ENCODE data around the gene IRS2. TPM values are rescaled to one million over a fixed set of nuclear protein-coding genes. Genes with fewer than 3 reads are reported as not detected.

Gene IRS2
- total RNA-seq, 5 donors from 2014 or later (not counting 1 experiment from before 2014, with no cell fraction given), result 22.1 to 95.7 (median 25.7) TPM

GRCh38 chr13:109787135-109787954, 962 bp upstream of the IRS2 start:
- peaks cover 2 to 19% of the 10 kb centered on the region in 2 experiments for H3K4me1 ChIP-seq (ENCODE audit: control insufficient read depth in 1 of 2, extremely low read depth in 1 of 2, insufficient read depth in 2 of 2, low read length in 2 of 2)
- H3K4me3 ChIP-seq (ENCODE audit: control insufficient read depth in 1 of 2, extremely low read depth in 1 of 2, low read length in 1 of 2), result peak overlapping the region; percentile 58 to 62
- H3K36me3 ChIP-seq (ENCODE audit: control insufficient read depth in 2 of 2, extremely low read depth in 1 of 2, insufficient read depth in 1 of 2, low read length in 1 of 2), result no peaks in the 10 kb centered on the region
- POLR2A ChIA-PET, result interaction anchor here in 1 of 2 donors (0.6 kb wide), 1 partner anchor 151 kb away, joined by 3 read pairs; no protein-coding TSS in a partner anchor
- no peak overlapping the region for H3K27ac ChIP-seq (ENCODE audit: low read length)
- no peaks in the 10 kb centered on the region for H3K9me3 Mint-ChIP-seq
- CTCF ChIA-PET, result interaction anchor here in 1 of 2 donors (0.7 kb wide), 2 partner anchors 64 to 83 kb away, joined by 3 read pairs; no protein-coding TSS in a partner anchor
- peaks cover 23 to 25% (median 23%) of the 10 kb centered on the region in 3 donors for H3K4me1 Mint-ChIP-seq
- ATAC-seq (replicated peaks in 1 of 4), result peak in 2 of 4 experiments; percentile 0 to 2
- peaks cover 0 to 9% of the 10 kb centered on the region in 2 experiments for H3K27me3 ChIP-seq (replicated peaks in 1 of 2; ENCODE audit: control insufficient read depth in 2 of 2, extremely low read depth in 1 of 2, insufficient read depth in 2 of 2, low read length in 1 of 2)
- WGBS (ENCODE audit: insufficient coverage), result 2% methylated on average over 80 of the region's 86 CpGs
- H3K4me3 Mint-ChIP-seq, result peak overlapping the region; percentile 72 to 80 (median 80)
- peak in 17 of 35 experiments; percentile 8 to 44 (median 25) for DNase-seq
- H3K27ac Mint-ChIP-seq, result no peak overlapping the region
- peaks cover 3% of the 10 kb centered on the region in 2 donors for H3K27me3 Mint-ChIP-seq
- H3K9me3 ChIP-seq, result no peaks in the 10 kb centered on the region
- H3K36me3 Mint-ChIP-seq, result no peaks in the 10 kb centered on the region

- peak in 8 of 35 experiments; percentile 14 to 64 (median 47) for DNase-seq
- H3K27ac Mint-ChIP-seq, result peak overlapping the region; percentile 49 to 61
- CTCF ChIA-PET, result no interaction called here
- no peaks in the 10 kb centered on the region for H3K27me3 Mint-ChIP-seq
- no peaks in the 10 kb centered on the region for H3K9me3 Mint-ChIP-seq
- POLR2A ChIA-PET, result no interaction called here
- H3K36me3 Mint-ChIP-seq, result peaks cover 2% of the 10 kb centered on the region
- Histone ChIP-seq H3K9me3 (no peaks in the 10 kb centered on the region), H3K27ac (ENCODE audit: low read length) (no peak overlapping the region), H3K4me1 (ENCODE audit: control insufficient read depth in 1 of 2, extremely low read depth in 1 of 2, insufficient read depth in 2 of 2, low read length in 2 of 2) (peaks cover 0 to 27% of the 10 kb centered on the region in 2 experiments), H3K27me3 (replicated peaks in 1 of 2; ENCODE audit: control insufficient read depth in 2 of 2, extremely low read depth in 1 of 2, insufficient read depth in 2 of 2, low read length in 1 of 2) (peaks cover 0 to 9% of the 10 kb centered on the region in 2 experiments), H3K4me3 (ENCODE audit: control insufficient read depth in 1 of 2, extremely low read depth in 1 of 2, low read length in 1 of 2) (peak overlapping the region; percentile 40 to 68), H3K36me3 (ENCODE audit: control insufficient read depth in 2 of 2, extremely low read depth in 1 of 2, insufficient read depth in 1 of 2, low read length in 1 of 2) (no peaks in the 10 kb centered on the region)
- peak; percentile 24 to 37 (median 28) for ATAC-seq (replicated peaks in 1 of 4)
- peaks cover 23 to 27% (median 25%) of the 10 kb centered on the region in 3 donors for H3K4me1 Mint-ChIP-seq
- H3K4me3 Mint-ChIP-seq, result peak overlapping the region; percentile 63 to 78 (median 72)
- WGBS (ENCODE audit: insufficient coverage), result 1% methylated on average over 66 of the region's 88 CpGs
Observed at GRCh38 chr13:109785892-109786450, 412 bp downstream of the IRS2 start.

GRCh38 chr13:109785141-109785891, 1.1 kb downstream of the IRS2 start:
- Histone ChIP-seq H3K9me3 (no peaks in the 10 kb centered on the region), H3K4me1 (ENCODE audit: control insufficient read depth in 1 of 2, extremely low read depth in 1 of 2, insufficient read depth in 2 of 2, low read length in 2 of 2) (peaks cover 5 to 32% of the 10 kb centered on the region in 2 experiments), H3K27ac (ENCODE audit: low read length) (no peak overlapping the region), H3K27me3 (replicated peaks in 1 of 2; ENCODE audit: control insufficient read depth in 2 of 2, extremely low read depth in 1 of 2, insufficient read depth in 2 of 2, low read length in 1 of 2) (peaks cover 0 to 9% of the 10 kb centered on the region in 2 experiments), H3K36me3 (ENCODE audit: control insufficient read depth in 2 of 2, extremely low read depth in 1 of 2, insufficient read depth in 1 of 2, low read length in 1 of 2) (no peaks in the 10 kb centered on the region), H3K4me3 (ENCODE audit: control insufficient read depth in 1 of 2, extremely low read depth in 1 of 2, low read length in 1 of 2) (peak overlapping the region; percentile 52 to 68)
- Mint-ChIP-seq H3K27me3 (no peaks in the 10 kb centered on the region), H3K27ac (peak overlapping the region; percentile 49 to 61), H3K36me3 (peaks cover 7% of the 10 kb centered on the region), H3K4me1 (peaks cover 26 to 30% (median 29%) of the 10 kb centered on the region in 3 donors), H3K4me3 (peak overlapping the region; percentile 63 to 78 (median 73)), H3K9me3 (no peaks in the 10 kb centered on the region)
- ATAC-seq (replicated peaks in 1 of 4) (peak in 2 of 4 experiments; percentile 1 to 2), DNase-seq (peak in 29 of 35 experiments; percentile 36 to 70 (median 53))
- POLR2A ChIA-PET, result no interaction called here
- 7% methylated on average over 98 of the region's 98 CpGs for WGBS (ENCODE audit: insufficient coverage)
- CTCF ChIA-PET, result interaction anchor here (0.8 to 1.2 kb wide), 2 partner anchors 21 to 175 kb away, joined by 3 to 4 read pairs; no protein-coding TSS in a partner anchor

GRCh38 chr13:109784590-109785140, 1.7 kb downstream of the IRS2 start:
- peak; percentile 12 to 18 (median 16) for ATAC-seq (replicated peaks in 1 of 4)
- POLR2A ChIA-PET, result no interaction called here
- CTCF ChIA-PET, result interaction anchor here (0.8 to 1.2 kb wide), 2 partner anchors 21 to 174 kb away, joined by 3 to 4 read pairs; no protein-coding TSS in a partner anchor

GRCh38 chr13:109783815-109784589, 2.4 kb downstream of the IRS2 start:
- peaks cover 7% of the 10 kb centered on the region for H3K36me3 Mint-ChIP-seq
- CTCF ChIA-PET, result interaction anchor here (0.6 to 1.2 kb wide), 4 partner anchors 20 to 906 kb away, joined by 3 to 4 read pairs (median 3); no protein-coding TSS in a partner anchor
- H3K27ac ChIP-seq (ENCODE audit: low read length), result no peak overlapping the region
- no peak overlapping the region for H3K4me3 ChIP-seq (ENCODE audit: control insufficient read depth in 1 of 2, extremely low read depth in 1 of 2, low read length in 1 of 2)
- H3K4me1 Mint-ChIP-seq, result peaks cover 37 to 40% (median 38%) of the 10 kb centered on the region in 3 donors
- DNase-seq (peak in 4 of 35 experiments; percentile 7 to 15 (median 8)), ATAC-seq (replicated peaks in 1 of 4) (no peak)
- no peak overlapping the region for H3K27ac Mint-ChIP-seq
- 86% methylated on average over 74 of the region's 81 CpGs for WGBS (ENCODE audit: insufficient coverage)
- no peaks in the 10 kb centered on the region for H3K36me3 ChIP-seq (ENCODE audit: control insufficient read depth in 2 of 2, extremely low read depth in 1 of 2, insufficient read depth in 1 of 2, low read length in 1 of 2)
- H3K4me1 ChIP-seq (ENCODE audit: control insufficient read depth in 1 of 2, extremely low read depth in 1 of 2, insufficient read depth in 2 of 2, low read length in 2 of 2), result peaks cover 15 to 42% of the 10 kb centered on the region in 2 experiments
- peak overlapping the region in 1 of 3 donors; percentile 62 for H3K4me3 Mint-ChIP-seq
- POLR2A ChIA-PET, result no interaction called here
- H3K27me3 ChIP-seq (replicated peaks in 1 of 2; ENCODE audit: control insufficient read depth in 2 of 2, extremely low read depth in 1 of 2, insufficient read depth in 2 of 2, low read length in 1 of 2), result peaks cover 0 to 9% of the 10 kb centered on the region in 2 experiments
- no peaks in the 10 kb centered on the region for H3K9me3 Mint-ChIP-seq
- no peaks in the 10 kb centered on the region for H3K27me3 Mint-ChIP-seq
- H3K9me3 ChIP-seq, result no peaks in the 10 kb centered on the region

More at GRCh38 chr13:109784590-109785140, 1.7 kb downstream of the IRS2 start:
- 12% methylated on average over 78 of the region's 83 CpGs for WGBS (ENCODE audit: insufficient coverage)
- peaks cover 7% of the 10 kb centered on the region for H3K36me3 Mint-ChIP-seq
- H3K4me1 Mint-ChIP-seq, result peaks cover 33 to 37% (median 35%) of the 10 kb centered on the region in 3 donors
- no peaks in the 10 kb centered on the region for H3K27me3 Mint-ChIP-seq
- H3K4me3 ChIP-seq (ENCODE audit: control insufficient read depth in 1 of 2, extremely low read depth in 1 of 2, low read length in 1 of 2), result peak overlapping the region; percentile 52 to 68
- H3K4me1 ChIP-seq (ENCODE audit: control insufficient read depth in 1 of 2, extremely low read depth in 1 of 2, insufficient read depth in 2 of 2, low read length in 2 of 2), result peaks cover 8 to 36% of the 10 kb centered on the region in 2 experiments
- H3K27ac ChIP-seq (ENCODE audit: low read length), result no peak overlapping the region
- no peaks in the 10 kb centered on the region for H3K9me3 ChIP-seq
- peaks cover 0 to 9% of the 10 kb centered on the region in 2 experiments for H3K27me3 ChIP-seq (replicated peaks in 1 of 2; ENCODE audit: control insufficient read depth in 2 of 2, extremely low read depth in 1 of 2, insufficient read depth in 2 of 2, low read length in 1 of 2)
- no peaks in the 10 kb centered on the region for H3K9me3 Mint-ChIP-seq
- DNase-seq, result peak in 32 of 35 experiments; percentile 7 to 82 (median 54)
- no peak overlapping the region for H3K27ac Mint-ChIP-seq
- H3K4me3 Mint-ChIP-seq, result peak overlapping the region; percentile 63 to 73 (median 72)
- no peaks in the 10 kb centered on the region for H3K36me3 ChIP-seq (ENCODE audit: control insufficient read depth in 2 of 2, extremely low read depth in 1 of 2, insufficient read depth in 1 of 2, low read length in 1 of 2)

All from T-cell (primary cell).